ENCODE data around the gene USP25.

USP25 gene

GRCh38 chr21:15809065-15809464 is 79.3 kb downstream of the USP25 start:
- H3K4me1 ChIP-seq (ENCODE audit: control insufficient read depth, insufficient read depth, low read length), result peaks cover 5% of the 10 kb centered on the region; the same call in 1 of the 2 replicates
- no peak overlapping the region for H3K27ac ChIP-seq (ENCODE audit: extremely low read depth, low read depth, low read length)
- no peaks in the 10 kb centered on the region for H3K9me3 ChIP-seq (ENCODE audit: control insufficient read depth, insufficient read depth, low read depth, low read length)
- POLR2A ChIA-PET, result no interaction called here
- H3K36me3 ChIP-seq (ENCODE audit: control insufficient read depth in 2 of 2, insufficient read depth in 1 of 2, low read length in 2 of 2), result peaks cover 7 to 9% of the 10 kb centered on the region in 2 experiments
- CTCF ChIA-PET, result interaction anchor here (0.8 kb wide), 1 partner anchor 121 kb away, joined by 3 read pairs; no protein-coding TSS in a partner anchor
- no peak overlapping the region for H3K4me3 ChIP-seq (ENCODE audit: low read depth, low read length)
- TF ChIP-seq ZNF623 (tag by site-specific recombination; IDR thresholded peaks at IDR 0.05), result no peak
- TF ChIP-seq AEBP2 (tag by site-specific recombination; IDR thresholded peaks at IDR 0.05; ENCODE audit: borderline replicate concordance), result no peak
- no peak for TF ChIP-seq ZNF121 (tag by site-specific recombination; IDR thresholded peaks at IDR 0.05)
- TF ChIP-seq ZNF791 (tag by site-specific recombination; IDR thresholded peaks at IDR 0.05), result no peak
- TF ChIP-seq ZFP69B (tag by site-specific recombination; IDR thresholded peaks at IDR 0.05), result no peak
- no peak for TF ChIP-seq ZIC2 (tag by site-specific recombination; IDR thresholded peaks at IDR 0.05)
- no peak for TF ChIP-seq MZF1 (tag by site-specific recombination; IDR thresholded peaks at IDR 0.05; ENCODE audit: borderline replicate concordance)
- TF ChIP-seq ZNF571 (tag by site-specific recombination; IDR thresholded peaks at IDR 0.05), result no peak
- no peak for TF ChIP-seq ZEB2 (tag by site-specific recombination; IDR thresholded peaks at IDR 0.05)
- no peak for TF ChIP-seq GLIS2 (tag by site-specific recombination; IDR thresholded peaks at IDR 0.05)
- TF ChIP-seq SCRT2 (tag by site-specific recombination; IDR thresholded peaks at IDR 0.05), result no peak
- TF ChIP-seq ZXDB (tag by site-specific recombination; IDR thresholded peaks at IDR 0.05), result no peak
- no peak for TF ChIP-seq ZNF239 (tag by site-specific recombination; IDR thresholded peaks at IDR 0.05)
- TF ChIP-seq HOXD13 (CRISPR knock-in tag; IDR thresholded peaks at IDR 0.05; ENCODE audit: borderline replicate concordance), result no peak
- TF ChIP-seq ZFP41 (tag by site-specific recombination; IDR thresholded peaks at IDR 0.05; ENCODE audit: borderline replicate concordance), result no peak

DNA sequence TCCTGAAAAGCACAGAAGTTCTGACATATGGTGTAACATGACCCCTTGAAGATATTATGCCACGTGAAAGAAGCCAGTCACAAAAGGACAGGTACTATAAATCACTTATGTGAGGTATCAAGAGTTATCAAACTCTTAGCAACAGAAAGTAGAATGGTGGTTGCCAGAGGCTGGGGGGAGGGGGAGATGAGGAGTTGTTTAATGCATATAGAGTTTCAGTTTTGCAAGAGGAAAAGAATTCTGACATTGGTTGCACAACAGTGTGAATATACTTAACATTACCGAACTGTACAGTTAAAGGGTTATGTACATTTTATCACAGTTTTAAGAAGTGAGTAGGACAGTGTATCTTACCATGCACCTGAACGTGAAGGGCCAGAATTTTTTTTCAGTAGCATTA is 80.0 kb downstream of the USP25 start:
- peaks cover 5% of the 10 kb centered on the region; the same call in 1 of the 2 replicates for H3K4me1 ChIP-seq (ENCODE audit: control insufficient read depth, insufficient read depth, low read length)
- TF ChIP-seq ZNF843 (tag by site-specific recombination; IDR thresholded peaks at IDR 0.05), result no peak
- TF ChIP-seq BCL11A (tag by site-specific recombination; IDR thresholded peaks at IDR 0.05; ENCODE audit: low read depth), result no peak
- peaks cover 9% of the 10 kb centered on the region in 2 experiments for H3K36me3 ChIP-seq (ENCODE audit: control insufficient read depth in 2 of 2, insufficient read depth in 1 of 2, low read length in 2 of 2)
- H3K9me3 ChIP-seq (ENCODE audit: control insufficient read depth, insufficient read depth, low read depth, low read length), result no peaks in the 10 kb centered on the region
- H3K27ac ChIP-seq (ENCODE audit: extremely low read depth, low read depth, low read length), result no peak overlapping the region
- CTCF ChIA-PET, result no interaction called here
- H3K4me3 ChIP-seq (ENCODE audit: low read depth, low read length), result no peak overlapping the region
- POLR2A ChIA-PET, result no interaction called here

- CTCF ChIA-PET, result no interaction called here
- no peak overlapping the region for H3K4me3 ChIP-seq (ENCODE audit: low read depth, low read length)
- H3K9me3 ChIP-seq (ENCODE audit: control insufficient read depth, insufficient read depth, low read depth, low read length), result no peaks in the 10 kb centered on the region
- H3K4me1 ChIP-seq (ENCODE audit: control insufficient read depth, insufficient read depth, low read length), result no peaks in the 10 kb centered on the region
- TF ChIP-seq ZNF24 (tag by site-specific recombination; IDR thresholded peaks at IDR 0.05) (no peak), GLI4 (tag by site-specific recombination; IDR thresholded peaks at IDR 0.05) (no peak)
- POLR2A ChIA-PET, result no interaction called here
- H3K27ac ChIP-seq (ENCODE audit: extremely low read depth, low read depth, low read length), result no peak overlapping the region
- peaks cover 30% of the 10 kb centered on the region in 2 experiments for H3K36me3 ChIP-seq (ENCODE audit: control insufficient read depth in 2 of 2, insufficient read depth in 1 of 2, low read length in 2 of 2)
These were observed 85.5 kb downstream of the USP25 start for GRCh38 chr21:15815285-15815684.

DNA sequence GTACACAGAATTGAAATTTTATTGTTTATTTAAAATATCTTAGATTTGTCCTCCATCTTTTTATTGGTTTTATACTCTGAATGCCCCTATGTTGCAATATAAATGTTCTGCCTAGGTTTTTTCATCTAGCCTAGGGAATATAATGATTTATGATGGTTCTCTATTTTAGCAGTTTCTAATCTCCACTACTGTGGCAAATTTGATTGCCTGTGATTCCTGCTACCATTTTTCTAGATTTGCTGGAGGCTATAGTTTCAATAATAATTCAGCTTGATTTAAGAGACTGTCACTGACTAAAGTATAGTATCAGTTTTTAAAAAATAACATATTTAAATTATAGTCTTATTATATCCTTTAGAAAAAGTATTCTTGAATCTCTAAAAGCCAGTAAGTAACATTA is 90.5 kb downstream of the USP25 start:
- no peak overlapping the region for H3K4me3 ChIP-seq (ENCODE audit: low read depth, low read length)
- POLR2A ChIA-PET, result no interaction called here
- no peak overlapping the region for H3K27ac ChIP-seq (ENCODE audit: extremely low read depth, low read depth, low read length)
- H3K36me3 ChIP-seq (ENCODE audit: control insufficient read depth in 2 of 2, insufficient read depth in 1 of 2, low read length in 2 of 2), result peaks cover 16 to 31% of the 10 kb centered on the region in 2 experiments
- H3K4me1 ChIP-seq (ENCODE audit: control insufficient read depth, insufficient read depth, low read length), result no peaks in the 10 kb centered on the region
- CTCF ChIA-PET, result interaction anchor here (0.6 to 1.2 kb wide), 4 partner anchors 11 to 512 kb away, joined by 3 read pairs; no protein-coding TSS in a partner anchor
- H3K9me3 ChIP-seq (ENCODE audit: control insufficient read depth, insufficient read depth, low read depth, low read length), result no peaks in the 10 kb centered on the region
- no peak for TF ChIP-seq ZNF211 (tag by site-specific recombination; IDR thresholded peaks at IDR 0.05; ENCODE audit: low read depth)
- no peak for TF ChIP-seq ZNF530 (tag by site-specific recombination; IDR thresholded peaks at IDR 0.05; ENCODE audit: low read depth)
- TF ChIP-seq, protein P1, sequence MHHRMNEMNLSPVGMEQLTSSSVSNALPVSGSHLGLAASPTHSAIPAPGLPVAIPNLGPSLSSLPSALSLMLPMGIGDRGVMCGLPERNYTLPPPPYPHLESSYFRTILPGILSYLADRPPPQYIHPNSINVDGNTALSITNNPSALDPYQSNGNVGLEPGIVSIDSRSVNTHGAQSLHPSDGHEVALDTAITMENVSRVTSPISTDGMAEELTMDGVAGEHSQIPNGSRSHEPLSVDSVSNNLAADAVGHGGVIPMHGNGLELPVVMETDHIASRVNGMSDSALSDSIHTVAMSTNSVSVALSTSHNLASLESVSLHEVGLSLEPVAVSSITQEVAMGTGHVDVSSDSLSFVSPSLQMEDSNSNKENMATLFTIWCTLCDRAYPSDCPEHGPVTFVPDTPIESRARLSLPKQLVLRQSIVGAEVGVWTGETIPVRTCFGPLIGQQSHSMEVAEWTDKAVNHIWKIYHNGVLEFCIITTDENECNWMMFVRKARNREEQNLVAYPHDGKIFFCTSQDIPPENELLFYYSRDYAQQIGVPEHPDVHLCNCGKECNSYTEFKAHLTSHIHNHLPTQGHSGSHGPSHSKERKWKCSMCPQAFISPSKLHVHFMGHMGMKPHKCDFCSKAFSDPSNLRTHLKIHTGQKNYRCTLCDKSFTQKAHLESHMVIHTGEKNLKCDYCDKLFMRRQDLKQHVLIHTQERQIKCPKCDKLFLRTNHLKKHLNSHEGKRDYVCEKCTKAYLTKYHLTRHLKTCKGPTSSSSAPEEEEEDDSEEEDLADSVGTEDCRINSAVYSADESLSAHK (tag by site-specific recombination; IDR thresholded peaks at IDR 0.05), result peak; percentile 65
- TF ChIP-seq, protein P2, sequence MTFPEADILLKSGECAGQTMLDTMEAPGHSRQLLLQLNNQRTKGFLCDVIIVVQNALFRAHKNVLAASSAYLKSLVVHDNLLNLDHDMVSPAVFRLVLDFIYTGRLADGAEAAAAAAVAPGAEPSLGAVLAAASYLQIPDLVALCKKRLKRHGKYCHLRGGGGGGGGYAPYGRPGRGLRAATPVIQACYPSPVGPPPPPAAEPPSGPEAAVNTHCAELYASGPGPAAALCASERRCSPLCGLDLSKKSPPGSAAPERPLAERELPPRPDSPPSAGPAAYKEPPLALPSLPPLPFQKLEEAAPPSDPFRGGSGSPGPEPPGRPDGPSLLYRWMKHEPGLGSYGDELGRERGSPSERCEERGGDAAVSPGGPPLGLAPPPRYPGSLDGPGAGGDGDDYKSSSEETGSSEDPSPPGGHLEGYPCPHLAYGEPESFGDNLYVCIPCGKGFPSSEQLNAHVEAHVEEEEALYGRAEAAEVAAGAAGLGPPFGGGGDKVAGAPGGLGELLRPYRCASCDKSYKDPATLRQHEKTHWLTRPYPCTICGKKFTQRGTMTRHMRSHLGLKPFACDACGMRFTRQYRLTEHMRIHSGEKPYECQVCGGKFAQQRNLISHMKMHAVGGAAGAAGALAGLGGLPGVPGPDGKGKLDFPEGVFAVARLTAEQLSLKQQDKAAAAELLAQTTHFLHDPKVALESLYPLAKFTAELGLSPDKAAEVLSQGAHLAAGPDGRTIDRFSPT (tag by site-specific recombination; IDR thresholded peaks at IDR 0.05), result no peak
- TF ChIP-seq, protein P3, sequence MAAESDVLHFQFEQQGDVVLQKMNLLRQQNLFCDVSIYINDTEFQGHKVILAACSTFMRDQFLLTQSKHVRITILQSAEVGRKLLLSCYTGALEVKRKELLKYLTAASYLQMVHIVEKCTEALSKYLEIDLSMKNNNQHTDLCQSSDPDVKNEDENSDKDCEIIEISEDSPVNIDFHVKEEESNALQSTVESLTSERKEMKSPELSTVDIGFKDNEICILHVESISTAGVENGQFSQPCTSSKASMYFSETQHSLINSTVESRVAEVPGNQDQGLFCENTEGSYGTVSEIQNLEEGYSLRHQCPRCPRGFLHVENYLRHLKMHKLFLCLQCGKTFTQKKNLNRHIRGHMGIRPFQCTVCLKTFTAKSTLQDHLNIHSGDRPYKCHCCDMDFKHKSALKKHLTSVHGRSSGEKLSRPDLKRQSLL (tag by site-specific recombination; IDR thresholded peaks at IDR 0.05), result no peak

All from HEK293 (cell line).